ENCODE results near the gene ATP6V1G3. TPM values are rescaled to one million over a fixed set of nuclear protein-coding genes. Genes with fewer than 3 reads are reported as not detected.

ATP6V1G3 gene
- total RNA-seq, 3 donors from 2014 or later = not detected

DNA sequence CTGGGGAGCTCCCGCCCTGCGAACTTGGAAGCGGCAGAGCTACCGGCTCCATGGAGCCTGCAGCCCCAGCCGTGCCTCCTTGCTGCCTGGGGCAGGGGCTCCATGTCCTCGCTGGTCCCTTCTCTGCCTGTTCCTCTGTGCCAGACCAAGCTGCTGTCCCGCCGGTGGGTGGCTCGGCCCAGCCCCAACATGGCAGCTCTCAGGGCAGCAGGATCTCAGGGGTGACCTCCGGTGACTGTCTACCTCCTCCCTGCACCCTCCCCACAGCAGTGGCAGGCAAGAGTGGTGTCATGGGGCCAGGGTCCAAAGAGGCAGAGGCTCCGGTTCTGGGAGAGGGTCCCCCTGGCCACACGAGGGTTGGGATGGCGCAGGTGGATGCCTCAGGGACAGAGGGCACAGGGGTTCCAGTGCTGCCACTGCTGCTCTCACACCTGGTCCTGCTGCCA, 45.8 kb downstream of the ATP6V1G3 start:
- TF ChIP-seq, protein P1, sequence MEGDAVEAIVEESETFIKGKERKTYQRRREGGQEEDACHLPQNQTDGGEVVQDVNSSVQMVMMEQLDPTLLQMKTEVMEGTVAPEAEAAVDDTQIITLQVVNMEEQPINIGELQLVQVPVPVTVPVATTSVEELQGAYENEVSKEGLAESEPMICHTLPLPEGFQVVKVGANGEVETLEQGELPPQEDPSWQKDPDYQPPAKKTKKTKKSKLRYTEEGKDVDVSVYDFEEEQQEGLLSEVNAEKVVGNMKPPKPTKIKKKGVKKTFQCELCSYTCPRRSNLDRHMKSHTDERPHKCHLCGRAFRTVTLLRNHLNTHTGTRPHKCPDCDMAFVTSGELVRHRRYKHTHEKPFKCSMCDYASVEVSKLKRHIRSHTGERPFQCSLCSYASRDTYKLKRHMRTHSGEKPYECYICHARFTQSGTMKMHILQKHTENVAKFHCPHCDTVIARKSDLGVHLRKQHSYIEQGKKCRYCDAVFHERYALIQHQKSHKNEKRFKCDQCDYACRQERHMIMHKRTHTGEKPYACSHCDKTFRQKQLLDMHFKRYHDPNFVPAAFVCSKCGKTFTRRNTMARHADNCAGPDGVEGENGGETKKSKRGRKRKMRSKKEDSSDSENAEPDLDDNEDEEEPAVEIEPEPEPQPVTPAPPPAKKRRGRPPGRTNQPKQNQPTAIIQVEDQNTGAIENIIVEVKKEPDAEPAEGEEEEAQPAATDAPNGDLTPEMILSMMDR (IDR thresholded peaks at IDR 0.05) = no peak
- H3K4me1 ChIP-seq (ENCODE audit: low read depth) = no peaks in the 10 kb centered on the region
- no peaks in the 10 kb centered on the region for H3K9me3 ChIP-seq
- H3K36me3 ChIP-seq (ENCODE audit: low read depth) = no peaks in the 10 kb centered on the region
- H3K4me3 ChIP-seq = no peak overlapping the region
- ATAC-seq (no peak), DNase-seq (no peak)
- intact Hi-C loops (cut with DNase I, micrococcal nuclease) = no loop called here

DNA sequence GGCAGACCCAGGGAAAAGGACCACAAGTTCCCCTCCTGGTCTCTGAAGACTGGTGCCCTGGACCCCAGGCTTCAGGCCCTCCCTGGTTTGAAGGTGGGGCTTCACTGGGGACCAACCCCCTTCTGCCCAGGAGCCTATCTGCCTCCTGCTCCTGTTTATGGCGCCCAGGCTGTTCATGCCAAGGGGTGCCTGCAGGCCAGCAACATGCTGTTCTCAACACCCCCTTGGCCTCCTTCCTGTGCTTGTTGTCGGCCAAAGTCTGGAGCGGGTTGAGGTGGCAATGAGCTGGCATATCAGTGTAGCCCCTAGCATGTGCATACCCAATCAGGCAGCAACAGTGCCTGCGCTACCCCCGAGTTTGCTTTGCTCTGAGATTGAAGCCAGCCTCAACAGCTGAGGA, 46.3 kb downstream of the ATP6V1G3 start:
- Histone ChIP-seq H3K4me1 (ENCODE audit: low read depth) (no peaks in the 10 kb centered on the region), H3K36me3 (ENCODE audit: low read depth) (no peaks in the 10 kb centered on the region), H3K4me3 (no peak overlapping the region), H3K9me3 (no peaks in the 10 kb centered on the region)
- ATAC-seq = no peak
- TF ChIP-seq, protein P1 (IDR thresholded peaks at IDR 0.05) = no peak
- intact Hi-C loops (cut with DNase I, micrococcal nuclease) = no loop called here
- DNase-seq = no peak

DNA sequence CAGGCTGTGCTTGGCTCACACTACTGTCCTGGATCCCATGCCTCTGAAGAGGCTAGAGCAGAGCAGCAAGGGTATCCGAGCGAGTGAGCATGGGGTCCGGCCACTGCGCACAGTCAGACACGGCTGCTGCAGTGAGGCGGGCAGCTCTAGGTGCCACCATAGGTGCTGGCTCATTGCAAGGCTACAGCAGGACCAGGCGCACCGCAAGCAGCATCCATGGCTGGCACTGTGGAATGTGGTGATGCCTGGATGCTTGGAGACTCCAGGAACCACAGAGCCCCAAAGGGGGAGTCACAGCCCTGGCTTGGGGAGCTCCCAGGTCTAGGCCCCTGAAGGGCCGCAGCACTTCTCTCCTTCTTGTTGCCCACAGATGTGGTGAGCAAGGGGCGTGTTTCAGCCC, 47.2 kb downstream of the ATP6V1G3 start:
- H3K4me1 ChIP-seq (ENCODE audit: low read depth) = no peaks in the 10 kb centered on the region
- no peaks in the 10 kb centered on the region for H3K36me3 ChIP-seq (ENCODE audit: low read depth)
- H3K4me3 ChIP-seq = no peak overlapping the region
- H3K9me3 ChIP-seq = no peaks in the 10 kb centered on the region
- ATAC-seq (no peak), DNase-seq (no peak)
- intact Hi-C loops (cut with DNase I, micrococcal nuclease) = no loop called here
- TF ChIP-seq, protein P1 (IDR thresholded peaks at IDR 0.05) = no peak

DNA sequence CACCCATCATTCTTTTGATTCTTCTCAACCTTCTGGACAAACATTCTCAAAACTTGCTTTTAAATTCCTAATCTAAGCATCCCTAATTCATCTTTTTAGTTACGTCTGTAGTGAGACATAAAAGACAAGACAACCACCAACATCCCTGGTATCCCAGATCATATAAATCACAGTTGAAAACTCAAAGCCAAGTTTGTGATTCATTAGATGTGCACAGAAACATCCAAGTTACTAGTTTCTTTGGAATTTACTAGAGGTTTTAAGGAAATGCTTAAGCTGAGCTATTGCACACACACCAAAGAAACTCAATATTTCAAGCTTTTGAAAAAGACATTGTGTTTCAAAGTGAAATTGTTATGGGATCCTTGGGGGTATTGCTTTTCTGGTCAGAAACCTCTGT, 47.6 kb downstream of the ATP6V1G3 start:
- no peaks in the 10 kb centered on the region for H3K36me3 ChIP-seq (ENCODE audit: low read depth)
- H3K4me3 ChIP-seq = no peak overlapping the region
- ATAC-seq (no peak), DNase-seq (no peak)
- H3K4me1 ChIP-seq (ENCODE audit: low read depth) = no peaks in the 10 kb centered on the region
- no peaks in the 10 kb centered on the region for H3K9me3 ChIP-seq
- TF ChIP-seq, protein P1 (IDR thresholded peaks at IDR 0.05) = no peak
- intact Hi-C loops (cut with DNase I, micrococcal nuclease) = no loop called here

DNA sequence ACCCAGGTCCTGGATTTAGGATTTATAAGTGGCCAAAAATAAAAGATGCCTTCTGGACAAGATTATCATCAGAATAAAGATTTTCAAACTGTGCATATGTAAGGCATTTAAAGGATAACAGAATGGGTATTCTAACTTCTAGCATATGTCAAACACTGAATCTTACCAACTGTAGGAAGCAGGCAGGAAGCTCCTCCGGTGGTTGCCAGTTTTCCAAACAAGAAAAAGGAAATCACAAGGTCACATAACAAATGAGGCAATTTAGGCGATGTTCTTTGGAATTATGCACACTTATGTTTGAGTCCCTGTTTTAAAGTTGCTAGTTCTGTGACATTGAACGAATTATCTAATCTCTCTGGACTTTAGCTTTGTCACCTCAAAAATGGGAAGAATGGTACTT, 48.9 kb downstream of the ATP6V1G3 start:
- H3K4me3 ChIP-seq = no peak overlapping the region
- no peaks in the 10 kb centered on the region for H3K4me1 ChIP-seq (ENCODE audit: low read depth)
- DNase-seq (no peak), ATAC-seq (no peak)
- H3K9me3 ChIP-seq = no peaks in the 10 kb centered on the region
- no peaks in the 10 kb centered on the region for H3K36me3 ChIP-seq (ENCODE audit: low read depth)
- TF ChIP-seq, protein P1 (IDR thresholded peaks at IDR 0.05) = no peak
- intact Hi-C loops (cut with DNase I, micrococcal nuclease) = no loop called here

DNA sequence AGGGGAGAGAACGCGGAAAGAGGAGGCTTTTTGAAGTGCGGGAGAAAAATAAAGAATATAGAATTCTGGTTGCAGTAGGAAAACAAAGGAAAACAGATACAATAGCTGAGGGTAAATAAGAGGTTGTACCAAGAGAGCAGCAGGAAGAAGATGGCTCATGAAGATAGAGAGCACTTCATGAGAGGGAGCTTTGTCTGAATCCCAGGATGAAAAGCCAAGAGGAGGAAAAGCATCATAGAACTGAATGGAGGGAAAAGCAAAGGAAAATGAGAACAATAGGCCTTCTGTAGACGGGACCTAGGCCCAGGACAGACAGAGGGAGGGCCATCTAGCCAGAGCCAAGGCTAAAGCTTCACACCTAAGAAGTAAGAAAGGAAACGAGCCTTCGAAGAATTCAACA, 49.5 kb downstream of the ATP6V1G3 start:
- DNase-seq (no peak), ATAC-seq (no peak)
- H3K36me3 ChIP-seq (ENCODE audit: low read depth) = no peaks in the 10 kb centered on the region
- TF ChIP-seq, protein P1 (IDR thresholded peaks at IDR 0.05) = no peak
- H3K9me3 ChIP-seq = no peaks in the 10 kb centered on the region
- intact Hi-C loops (cut with DNase I, micrococcal nuclease) = no loop called here
- no peak overlapping the region for H3K4me3 ChIP-seq
- H3K4me1 ChIP-seq (ENCODE audit: low read depth) = no peaks in the 10 kb centered on the region
